Gastroesophageal sphincter (tissue), 4 donors: ENCODE measurements around the gene RPL41. TPM values are rescaled to one million over a fixed set of nuclear protein-coding genes. Genes with fewer than 3 reads are reported as not detected.
A peak's percentile ranks its signal among the peaks of the same experiment; 100 is the strongest.

ENCODE experiments used
- ATAC-seq: fragments of 150-250 bp; one replicate; pipeline ENCODE4 v1.9.1; 2016; ENCODE audit warnings: mild to moderate bottlenecking, moderate library complexity
- H3K27ac ChIP-seq, 4 donors: fragments of 200-600 bp; sonication (generic) in 3 of 4; 1 replicate in 3 of 4; 2 replicates in 1 of 4; pipeline ENCODE4 v1.5.1; 2016 to 2019
- H3K27me3 ChIP-seq: fragments of 200-600 bp; sonication (generic); one replicate; pipeline ENCODE4 v1.5.1; 2019
- H3K36me3 ChIP-seq, 2 donors: fragments of 200-600 bp; sonication (generic); one replicate each; pipeline ENCODE4 v1.5.1; 2019; ENCODE audit warnings: control low read depth in 1 of 2
- H3K4me1 ChIP-seq, 3 donors: fragments of 200-600 bp; sonication (generic); 1 replicate in 2 of 3; 2 replicates in 1 of 3; pipeline ENCODE4 v1.5.1; 2016 to 2019; ENCODE audit warnings: control low read depth in 2 of 3
- H3K4me3 ChIP-seq, 2 donors: fragments of 200-600 bp; sonication (generic); one replicate each; pipeline ENCODE4 v1.5.1; 2019; ENCODE audit warnings: mild to moderate bottlenecking in 1 of 2, moderate library complexity in 1 of 2
- H3K9me3 ChIP-seq, 3 donors: fragments of 200-600 bp; sonication (generic); one replicate each; pipeline ENCODE4 v1.5.1; 2017 to 2019; ENCODE audit warnings: control low read depth in 2 of 3
- EP300 ChIP-seq: sonication (generic); formaldehyde crosslinking; IDR thresholded peaks from one replicate; pipeline ENCODE4 v1.6.1; 2017; ENCODE audit warnings: antibody characterized with exemption, mild to moderate bottlenecking
- POLR2A ChIP-seq, 2 donors: fragments of 450-650 bp; IDR thresholded peaks; one replicate each; pipeline ENCODE4 v1.6.1; 2017; ENCODE audit warnings: antibody characterized with exemption in 2 of 2, mild to moderate bottlenecking in 2 of 2, moderate library complexity in 1 of 2
- POLR2AphosphoS5 ChIP-seq: sonication (generic); formaldehyde crosslinking; IDR thresholded peaks from one replicate; pipeline ENCODE4 v1.6.1; 2017; ENCODE audit warnings: antibody characterized with exemption
- WGBS, 2 donors: methylation state at CpG; one replicate each; pipeline ENCODE4 v1.1.5; 2018; ENCODE audit warnings: low coverage in 1 of 2; 5-methylcytosine and 5-hydroxymethylcytosine counted together
- total RNA-seq, 4 donors: library from RNA; depleted of rRNA; stranded (reverse); fragments of >200 nt; gene quantifications; one replicate each; pipeline ENCODE4 v1.1.0, GENCODE V29; 2016
- TF ChIP-seq, protein P1 (sequence below), 4 experiments: fragments of 200-600 bp in 2 of 4; fragments of 450-650 bp in 2 of 4; sonication (generic) in 1 of 4; IDR thresholded peaks; one replicate each; pipeline ENCODE4 v1.5.1; 2017 to 2019; ENCODE audit warnings: antibody characterized with exemption in 4 of 4, mild to moderate bottlenecking in 2 of 4, moderate library complexity in 2 of 4

The RPL41 gene
- total RNA-seq, 4 donors from 2014 or later = 1,487 to 4,346 (median 2,874) TPM

DNA sequence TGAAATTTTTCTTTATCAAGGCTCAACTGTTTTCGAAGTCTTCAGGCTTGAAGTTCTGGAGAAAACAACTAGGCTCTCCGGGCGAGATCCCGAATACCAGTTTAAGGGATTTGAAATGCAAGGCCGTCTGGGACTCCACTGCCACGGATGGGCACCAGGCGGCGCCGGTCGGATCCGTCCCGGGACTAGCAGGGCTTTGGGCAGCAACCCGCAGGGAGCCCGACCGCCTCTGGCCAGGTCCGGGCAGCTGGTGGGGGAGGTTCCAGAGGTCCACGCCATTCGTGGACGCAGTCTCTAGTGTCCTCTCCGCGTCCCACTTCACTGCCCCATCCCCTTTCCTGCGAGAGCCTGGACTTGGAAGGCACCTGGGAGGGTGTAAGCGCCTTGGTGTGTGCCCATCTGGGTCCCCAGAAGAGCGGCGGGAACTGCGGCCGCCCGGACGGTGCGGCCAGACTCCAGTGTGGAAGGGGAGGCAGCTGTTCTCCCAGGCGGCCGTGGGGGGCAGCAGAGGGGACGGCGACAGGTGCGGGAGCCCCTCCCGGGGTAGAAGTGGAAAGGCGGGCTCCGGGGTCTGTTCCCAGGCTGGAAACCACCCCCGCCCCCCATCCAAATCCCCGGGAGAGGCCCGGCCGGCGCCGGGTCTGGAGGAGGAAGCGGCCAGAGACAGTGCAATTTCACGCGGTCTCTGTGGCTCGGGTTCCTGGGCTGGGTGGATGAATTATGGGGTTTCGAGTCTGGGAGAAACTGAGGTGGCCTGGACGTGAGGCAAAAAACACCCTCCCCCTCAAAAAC is 37.3 kb upstream of the RPL41 start:
- no peaks in the 10 kb centered on the region for H3K36me3 ChIP-seq
- H3K4me1 ChIP-seq = peaks cover 0 to 22% (median 6%) of the 10 kb centered on the region in 3 donors
- peaks cover 22% of the 10 kb centered on the region for H3K27me3 ChIP-seq
- WGBS, 2 donors = 1% methylated on average over 10 of the region's 50 CpGs; no CpG with 5 or more reads in 1 of the 2 donors
- peak overlapping the region in 3 of 4 donors; percentile 73 to 77 (median 76) for H3K27ac ChIP-seq
- H3K9me3 ChIP-seq = no peaks in the 10 kb centered on the region
- TF ChIP-seq, protein P1, sequence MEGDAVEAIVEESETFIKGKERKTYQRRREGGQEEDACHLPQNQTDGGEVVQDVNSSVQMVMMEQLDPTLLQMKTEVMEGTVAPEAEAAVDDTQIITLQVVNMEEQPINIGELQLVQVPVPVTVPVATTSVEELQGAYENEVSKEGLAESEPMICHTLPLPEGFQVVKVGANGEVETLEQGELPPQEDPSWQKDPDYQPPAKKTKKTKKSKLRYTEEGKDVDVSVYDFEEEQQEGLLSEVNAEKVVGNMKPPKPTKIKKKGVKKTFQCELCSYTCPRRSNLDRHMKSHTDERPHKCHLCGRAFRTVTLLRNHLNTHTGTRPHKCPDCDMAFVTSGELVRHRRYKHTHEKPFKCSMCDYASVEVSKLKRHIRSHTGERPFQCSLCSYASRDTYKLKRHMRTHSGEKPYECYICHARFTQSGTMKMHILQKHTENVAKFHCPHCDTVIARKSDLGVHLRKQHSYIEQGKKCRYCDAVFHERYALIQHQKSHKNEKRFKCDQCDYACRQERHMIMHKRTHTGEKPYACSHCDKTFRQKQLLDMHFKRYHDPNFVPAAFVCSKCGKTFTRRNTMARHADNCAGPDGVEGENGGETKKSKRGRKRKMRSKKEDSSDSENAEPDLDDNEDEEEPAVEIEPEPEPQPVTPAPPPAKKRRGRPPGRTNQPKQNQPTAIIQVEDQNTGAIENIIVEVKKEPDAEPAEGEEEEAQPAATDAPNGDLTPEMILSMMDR (IDR thresholded peaks at IDR 0.05) = peak; percentile 66 to 79 (median 74)
- no peak for TF ChIP-seq POLR2A (IDR thresholded peaks at IDR 0.05)
- H3K4me3 ChIP-seq = peak overlapping the region; percentile 35 to 58
- ATAC-seq = peak; percentile 91

DNA sequence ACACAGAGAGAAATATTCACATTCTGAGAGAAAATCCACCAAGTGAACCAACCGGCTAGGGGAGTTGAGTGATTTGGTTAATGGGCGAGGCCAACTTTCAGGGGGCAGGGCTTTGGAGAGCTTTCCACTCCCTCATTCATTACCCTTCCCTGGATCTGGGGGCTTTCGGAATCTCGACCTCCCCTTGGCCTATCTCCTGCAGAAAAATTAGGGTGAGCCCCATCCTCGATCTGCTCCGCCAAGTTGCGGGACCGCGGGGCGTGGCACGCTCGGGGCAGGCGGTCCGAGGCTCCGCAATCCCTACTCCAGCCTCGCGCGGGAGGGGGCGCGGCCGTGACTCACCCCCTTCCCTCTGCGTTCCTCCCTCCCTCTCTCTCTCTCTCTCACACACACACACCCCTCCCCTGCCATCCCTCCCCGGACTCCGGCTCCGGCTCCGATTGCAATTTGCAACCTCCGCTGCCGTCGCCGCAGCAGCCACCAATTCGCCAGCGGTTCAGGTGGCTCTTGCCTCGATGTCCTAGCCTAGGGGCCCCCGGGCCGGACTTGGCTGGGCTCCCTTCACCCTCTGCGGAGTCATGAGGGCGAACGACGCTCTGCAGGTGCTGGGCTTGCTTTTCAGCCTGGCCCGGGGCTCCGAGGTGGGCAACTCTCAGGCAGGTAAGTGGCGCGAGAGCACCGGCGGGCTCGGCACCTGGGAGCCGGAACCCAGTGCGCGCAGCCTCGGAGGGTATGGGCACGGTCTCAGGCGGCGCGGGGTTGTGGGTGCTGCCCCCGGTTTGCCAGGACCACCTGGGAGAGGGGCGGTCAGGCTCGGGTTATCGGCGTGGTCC is 36.5 kb upstream of the RPL41 start, which contains the start of gene ERBB3:
TSS of gene ERBB3 (plus strand) at position 443 of the 833 bp plus-strand sequence. CDS start at position 579, 136 bp downstream.
- Histone ChIP-seq H3K4me3 (peak within 1 kb of the TSS; percentile 35 to 58), H3K4me1 (peaks cover 0 to 22% (median 6%) of the 10 kb centered on the region in 3 donors), H3K36me3 (no peaks in the 10 kb centered on the region), H3K9me3 (no peaks in the 10 kb centered on the region), H3K27me3 (peaks cover 22% of the 10 kb centered on the region), H3K27ac (peak within 1 kb of the TSS in 3 of 4 donors; percentile 73 to 77 (median 76))
- TF ChIP-seq POLR2AphosphoS5 (peak; percentile 46), POLR2A (IDR thresholded peaks at IDR 0.05) (no peak), EP300 (no peak)
- TF ChIP-seq, protein P1 (IDR thresholded peaks at IDR 0.05) = peak in 1 of 4 experiments; percentile 43
- peak; percentile 86 for ATAC-seq
- WGBS, 2 donors = 0 to 4% methylated on average over 8 to 13 of the region's 59 CpGs

DNA sequence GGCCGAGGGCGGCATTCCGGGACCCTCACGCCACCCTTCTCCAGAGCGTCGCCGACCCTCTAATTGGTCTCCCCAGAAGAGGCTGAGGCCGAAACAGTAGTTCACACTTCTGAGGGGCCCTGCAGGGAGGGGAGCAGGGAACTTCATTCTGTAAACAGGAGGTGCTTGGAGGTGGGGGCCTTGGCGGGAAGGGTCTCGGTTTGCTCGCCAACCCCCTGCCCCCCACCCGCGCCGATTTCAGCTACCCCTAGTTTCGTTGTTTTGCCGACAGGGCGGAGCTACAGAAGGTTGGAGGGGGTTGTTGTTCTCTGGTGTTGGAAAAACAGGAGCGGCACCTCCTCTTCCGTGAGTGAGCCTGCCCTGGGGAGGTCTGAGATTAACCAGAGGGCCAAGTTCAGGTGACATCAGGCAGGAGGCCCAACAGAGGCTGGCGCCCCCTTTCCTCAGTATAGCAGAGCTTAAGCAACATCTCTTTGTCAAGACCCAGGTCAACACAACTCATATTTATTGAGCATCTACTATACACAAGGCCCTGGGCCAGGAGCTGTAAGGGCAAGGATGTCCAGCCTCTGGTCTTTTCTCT is 35.8 kb upstream of the RPL41 start:
- Histone ChIP-seq H3K9me3 (no peaks in the 10 kb centered on the region), H3K27me3 (peaks cover 22% of the 10 kb centered on the region), H3K4me3 (peak overlapping the region in 1 of 2 donors; percentile 58), H3K36me3 (no peaks in the 10 kb centered on the region), H3K27ac (peak overlapping the region in 3 of 4 donors; percentile 45 to 77 (median 76)), H3K4me1 (peaks cover 0 to 22% (median 6%) of the 10 kb centered on the region in 3 donors)
- ATAC-seq = no peak
- TF ChIP-seq, protein P1 (IDR thresholded peaks at IDR 0.05) = no peak
- TF ChIP-seq EP300 (no peak), POLR2A (IDR thresholded peaks at IDR 0.05) (no peak), POLR2AphosphoS5 (no peak)
- no CpG with 5 or more reads among the region's 20 CpGs for WGBS, 2 donors

DNA sequence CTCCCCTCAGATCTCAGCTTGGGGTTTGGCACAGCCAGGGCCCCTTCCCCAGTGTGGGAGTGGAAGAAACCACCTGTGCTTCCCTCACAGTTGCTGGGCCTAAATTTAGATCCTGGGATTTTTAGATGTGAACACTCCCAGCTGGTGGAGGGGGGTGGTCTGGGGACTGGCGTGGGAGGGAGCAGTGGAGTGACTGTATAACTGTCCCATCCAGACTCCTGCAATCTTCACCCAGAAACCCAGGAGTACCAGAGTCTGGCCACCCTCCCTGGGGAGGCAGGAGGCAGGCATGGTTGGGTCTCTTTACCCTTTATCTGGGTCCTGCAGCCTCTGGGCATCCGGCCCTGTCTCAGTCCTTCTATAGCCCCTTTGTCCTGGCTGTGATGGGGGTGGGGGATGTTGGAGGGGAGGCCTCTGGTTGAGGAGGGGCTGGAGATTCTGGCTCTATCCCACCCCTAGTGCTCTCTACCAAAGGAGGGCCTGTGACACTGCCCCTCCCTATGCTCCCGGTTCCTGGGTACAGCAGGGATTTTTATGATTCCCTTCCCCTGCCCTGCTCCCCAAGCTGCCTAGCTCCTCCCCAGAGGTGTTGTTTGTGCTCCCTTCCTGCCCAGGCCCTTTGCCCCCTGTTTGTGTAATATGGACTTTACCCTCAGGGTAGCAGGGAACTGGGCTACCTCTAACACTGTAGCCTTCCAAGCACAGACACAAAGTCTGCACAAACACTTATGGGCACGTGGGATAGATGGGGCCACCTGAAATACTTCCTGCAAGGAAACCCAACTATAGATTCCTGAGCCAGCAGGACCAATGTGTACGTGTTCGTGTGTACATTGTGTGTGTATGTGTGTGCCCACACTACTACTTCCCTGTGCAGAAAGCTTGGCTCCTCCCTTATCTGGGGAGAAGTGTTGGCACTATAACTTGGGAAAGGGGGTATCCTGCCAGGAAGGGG is 34.8 kb upstream of the RPL41 start:
- no peak for ATAC-seq
- Histone ChIP-seq H3K4me1 (peaks cover 0 to 22% (median 6%) of the 10 kb centered on the region in 3 donors), H3K4me3 (peak overlapping the region in 1 of 2 donors; percentile 58), H3K36me3 (no peaks in the 10 kb centered on the region), H3K9me3 (no peaks in the 10 kb centered on the region), H3K27ac (peak overlapping the region in 3 of 4 donors; percentile 5 to 77 (median 76)), H3K27me3 (peaks cover 22% of the 10 kb centered on the region)
- 51% methylated on average over 3 of the region's 6 CpGs; no CpG with 5 or more reads in 1 of the 2 donors for WGBS, 2 donors
- TF ChIP-seq EP300 (no peak), POLR2AphosphoS5 (no peak), POLR2A (IDR thresholded peaks at IDR 0.05) (no peak)
- TF ChIP-seq, protein P1 (IDR thresholded peaks at IDR 0.05) = no peak
